ENCODE results near the gene DCAF8.
A peak's percentile ranks its signal among the peaks of the same experiment; 100 is the strongest.

DCAF8 gene

DNA sequence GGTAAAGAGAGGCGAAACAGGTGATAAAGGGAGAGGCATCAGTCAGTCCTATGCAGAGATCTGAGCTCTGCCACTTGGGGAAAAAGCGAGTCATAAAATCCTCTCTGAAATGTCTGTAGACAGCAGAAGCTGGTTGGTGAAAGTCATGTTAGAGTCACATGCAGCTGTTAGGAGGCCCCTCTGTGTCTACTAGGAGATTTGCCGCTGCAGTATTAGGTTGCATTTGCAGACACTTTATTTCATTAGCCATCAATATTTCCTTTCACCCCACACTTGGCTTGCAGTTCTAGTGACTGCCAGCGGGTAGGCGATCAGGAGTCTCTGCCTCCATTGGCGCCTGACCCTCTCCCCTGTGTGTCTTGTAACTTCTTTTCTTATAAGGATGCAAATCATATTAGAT, 94.8 kb downstream of the DCAF8 start:
- H3K27me3 ChIP-seq, result no peaks in the 10 kb centered on the region
- no peak overlapping the region for H3K4me3 ChIP-seq
- no peaks in the 10 kb centered on the region for H4K20me1 ChIP-seq
- no peaks in the 10 kb centered on the region for H3K36me3 ChIP-seq
- no peak for TF ChIP-seq Cebpa-rat (IDR thresholded peaks at IDR 0.05)
- H3K27ac ChIP-seq, result no peak overlapping the region
- no peak overlapping the region for H3K9ac ChIP-seq
- H3K9me3 ChIP-seq, result no peaks in the 10 kb centered on the region
- H3K4me2 ChIP-seq, result no peak overlapping the region
- peaks cover 62% of the 10 kb centered on the region for H3K4me1 ChIP-seq

DNA sequence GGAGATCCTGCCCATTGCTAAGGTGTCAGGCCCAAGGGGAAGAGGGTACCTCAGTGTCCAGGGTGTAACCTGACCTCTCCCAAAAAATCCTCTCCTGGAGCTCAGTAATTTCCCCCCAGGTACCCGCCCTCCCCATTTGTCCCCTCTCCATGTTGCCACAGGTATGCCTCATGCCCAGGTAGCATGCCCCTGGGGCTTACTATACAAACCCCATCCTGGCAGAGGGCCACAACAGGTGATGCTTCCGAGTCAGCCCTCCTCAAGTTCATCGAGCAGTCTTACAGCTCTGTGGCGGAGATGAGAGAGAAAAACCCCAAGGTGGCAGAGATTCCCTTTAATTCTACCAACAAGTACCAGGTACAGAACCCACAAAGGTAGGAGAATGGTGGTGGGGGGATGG, 95.3 kb downstream of the DCAF8 start:
- peak overlapping the region; percentile 61; the same call in 1 of the 2 replicates for H3K4me2 ChIP-seq
- H3K27me3 ChIP-seq, result no peaks in the 10 kb centered on the region
- no peaks in the 10 kb centered on the region for H3K36me3 ChIP-seq
- H3K9me3 ChIP-seq, result no peaks in the 10 kb centered on the region
- H3K4me1 ChIP-seq, result peaks cover 62% of the 10 kb centered on the region
- no peak overlapping the region for H3K4me3 ChIP-seq
- no peak overlapping the region for H3K27ac ChIP-seq
- no peak overlapping the region for H3K9ac ChIP-seq
- no peak for TF ChIP-seq Cebpa-rat (IDR thresholded peaks at IDR 0.05)
- no peaks in the 10 kb centered on the region for H4K20me1 ChIP-seq

DNA sequence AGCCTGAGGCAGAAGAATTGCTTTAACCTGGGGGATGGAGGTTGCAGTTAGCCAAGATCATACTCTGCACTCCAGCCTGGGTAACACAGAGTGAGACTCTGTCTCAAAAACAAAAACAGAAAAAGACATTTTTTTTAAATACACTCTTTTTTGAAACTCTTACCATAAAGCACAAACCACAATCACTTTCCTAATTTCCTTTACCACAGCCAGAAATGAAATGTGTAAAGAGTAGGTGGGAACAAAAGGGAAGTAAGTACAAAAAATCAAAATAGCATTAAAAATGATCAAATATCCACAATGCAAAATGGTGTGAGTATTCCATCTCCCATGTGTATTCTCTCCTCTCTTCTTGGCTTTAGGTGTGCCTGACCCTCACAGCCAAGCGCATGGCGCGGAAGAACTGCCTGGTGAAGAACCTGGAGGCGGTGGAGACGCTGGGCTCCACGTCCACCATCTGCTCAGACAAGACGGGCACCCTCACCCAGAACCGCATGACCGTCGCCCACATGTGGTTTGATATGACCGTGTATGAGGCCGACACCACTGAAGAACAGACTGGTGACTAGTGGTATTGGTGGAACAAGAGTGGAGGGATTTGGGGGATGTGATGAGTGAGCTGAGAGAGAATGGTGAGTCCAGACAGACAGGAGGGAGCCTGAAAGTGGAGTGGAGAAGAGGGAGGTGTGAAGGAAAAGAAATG, 96.0 kb downstream of the DCAF8 start:
- TF ChIP-seq Cebpa-rat (IDR thresholded peaks at IDR 0.05), result no peak
- peaks cover 58% of the 10 kb centered on the region for H3K4me1 ChIP-seq
- peak overlapping the region; percentile 61 for H3K4me2 ChIP-seq
- H3K4me3 ChIP-seq, result no peak overlapping the region
- no peaks in the 10 kb centered on the region for H3K27me3 ChIP-seq
- no peaks in the 10 kb centered on the region for H4K20me1 ChIP-seq
- H3K9ac ChIP-seq, result no peak overlapping the region
- no peak overlapping the region for H3K27ac ChIP-seq
- no peaks in the 10 kb centered on the region for H3K9me3 ChIP-seq
- no peaks in the 10 kb centered on the region for H3K36me3 ChIP-seq

All from BLaER1 (cell line).